K562 (cell line): ENCODE measurements around the gene TRIM14. TPM values are rescaled to one million over a fixed set of nuclear protein-coding genes. Genes with fewer than 3 reads are reported as not detected.

Source experiments
- EP400 ChIP-seq: fragments of 450-650 bp; IDR thresholded peaks from 2 replicates; pipeline ENCODE4 v1.6.1; 2017; ENCODE audit warnings: antibody characterized with exemption, mild to moderate bottlenecking, moderate library complexity
- FOXM1 ChIP-seq, 2 experiments: fragments of 450-650 bp in 1 of 2; sonication (generic) in 1 of 2; formaldehyde crosslinking in 1 of 2; IDR thresholded peaks; 2 replicates each; pipeline versions ENCODE4 v1.6.1 to v1.9.0; 2017 to 2022; ENCODE audit warnings: low read depth in 2 of 2, mild to moderate bottlenecking in 2 of 2, missing genetic modification reagents in 1 of 2, moderate library complexity in 1 of 2
- MTA3 ChIP-seq: fragments of 450-650 bp; formaldehyde crosslinking; IDR thresholded peaks from 2 replicates; pipeline ENCODE4 v1.6.1; 2017; ENCODE audit warnings: mild to moderate bottlenecking, borderline replicate concordance
- MYC ChIP-seq, 2 experiments: fragments of 250-450 bp in 1 of 2; sonication (Bioruptor Pico) in 1 of 2; IDR thresholded peaks; 2 replicates each; pipeline versions ENCODE4 v1.5.1 to v1.6.1; 2012 to 2021; ENCODE audit warnings: low read depth in 2 of 2, borderline replicate concordance in 1 of 2, improper control_type of control experiment in 1 of 2, low read length in 1 of 2, mild to moderate bottlenecking in 1 of 2, moderate library complexity in 1 of 2
- POLR2G ChIP-seq: fragments of 200-400 bp; formaldehyde crosslinking; IDR thresholded peaks from 2 replicates; pipeline ENCODE4 v1.6.1; 2017; ENCODE audit warnings: low read depth, mild to moderate bottlenecking, antibody characterized with exemption, low read length, moderate library complexity
- SRSF3 ChIP-seq: fragments of 200-400 bp; formaldehyde crosslinking; IDR thresholded peaks from 2 replicates; pipeline ENCODE4 v1.6.1; 2016; ENCODE audit warnings: mild to moderate bottlenecking, low read length, moderate library complexity; ENCODE audit not compliant: insufficient read depth
- SUPT5H ChIP-seq: fragments of 450-650 bp; IDR thresholded peaks from 2 replicates; pipeline ENCODE4 v1.6.1; 2016
- TARDBP ChIP-seq: fragments of 450-650 bp; IDR thresholded peaks from 2 replicates; pipeline ENCODE4 v1.6.1; 2016
- ZNF165 ChIP-seq: fragments of 250-450 bp; sonication (Bioruptor Pico); IDR thresholded peaks from 2 replicates; pipeline ENCODE4 v1.4.0; 2020; ENCODE audit warnings: borderline replicate concordance
- ZNF175 ChIP-seq: fragments of 200-800 bp; sonication (Bioruptor generic); IDR thresholded peaks from 2 replicates; pipeline ENCODE4 v1.6.1; 2016; ENCODE audit warnings: low read depth, mild to moderate bottlenecking, missing genetic modification characterization, missing compliant biosample characterization
- ZNF431 ChIP-seq: sonication (generic); formaldehyde crosslinking; IDR thresholded peaks from 2 replicates; pipeline ENCODE4 v1.8.0; 2022; ENCODE audit warnings: mild to moderate bottlenecking, missing genetic modification reagents
- polyA plus RNA-seq, 8 experiments: library from polyadenylated mRNA; depleted of rRNA in 4 of 8; stranded (reverse) in 5 of 8; unstranded in 3 of 8; fragments of >200 nt; fragmentation: Nextera tagmentation in 2 of 8; fragmentation: Illumina TruSeq in 1 of 8; extraction: Ambion mirVana in 2 of 8; extraction: Trizol in 1 of 8; gene quantifications; 2 replicates each; pipeline versions ENCODE4 v1.2.1 to v1.2.3, GENCODE V29; 2011 to 2014; ENCODE audit warnings: inconsistent platforms in 1 of 8, missing spikeins in 1 of 8
- total RNA-seq, 7 experiments: library from RNA; depleted of rRNA in 6 of 7; stranded (reverse); fragments of >200 nt in 6 of 7; fragmentation: Illumina TruSeq in 2 of 7; extraction: Trizol in 2 of 7; gene quantifications; 2 replicates each; pipeline versions ENCODE4 v1.2.1 to v1.2.3, GENCODE V29; 2011 to 2021; ENCODE audit warnings: low replicate concordance in 1 of 7
- TF ChIP-seq, protein P1 (sequence below): fragments of 200-400 bp; formaldehyde crosslinking; IDR thresholded peaks from 2 replicates; pipeline ENCODE4 v1.6.1; 2017; ENCODE audit warnings: mild to moderate bottlenecking, low read depth, low read length, moderate library complexity
- TF ChIP-seq, protein P2 (sequence below): sonication (generic); formaldehyde crosslinking; IDR thresholded peaks from 2 replicates; pipeline ENCODE4 v1.8.0; 2022; ENCODE audit warnings: mild to moderate bottlenecking, missing genetic modification reagents, borderline replicate concordance
- TF ChIP-seq, protein P3 (sequence below): fragments of 450-650 bp; IDR thresholded peaks from 2 replicates; pipeline ENCODE4 v1.6.1; 2014; ENCODE audit warnings: low read depth, mild to moderate bottlenecking, moderate library complexity, borderline replicate concordance
- TF ChIP-seq, protein P4 (sequence below): fragments of 250-450 bp; sonication (Bioruptor Pico); IDR thresholded peaks from 2 replicates; pipeline ENCODE4 v1.5.0; 2021
- TF ChIP-seq, protein P5 (sequence below): sonication (generic); formaldehyde crosslinking; IDR thresholded peaks from 2 replicates; pipeline ENCODE4 v1.8.1; 2023; ENCODE audit warnings: mild to moderate bottlenecking, missing genetic modification reagents

The TRIM14 gene
- total and polyA plus RNA-seq, 9 of the 15 experiments (the other 6 are each of a cell fraction or from before 2014, with no cell fraction given): 7.6 to 41.0 (median 17.9) TPM

DNA sequence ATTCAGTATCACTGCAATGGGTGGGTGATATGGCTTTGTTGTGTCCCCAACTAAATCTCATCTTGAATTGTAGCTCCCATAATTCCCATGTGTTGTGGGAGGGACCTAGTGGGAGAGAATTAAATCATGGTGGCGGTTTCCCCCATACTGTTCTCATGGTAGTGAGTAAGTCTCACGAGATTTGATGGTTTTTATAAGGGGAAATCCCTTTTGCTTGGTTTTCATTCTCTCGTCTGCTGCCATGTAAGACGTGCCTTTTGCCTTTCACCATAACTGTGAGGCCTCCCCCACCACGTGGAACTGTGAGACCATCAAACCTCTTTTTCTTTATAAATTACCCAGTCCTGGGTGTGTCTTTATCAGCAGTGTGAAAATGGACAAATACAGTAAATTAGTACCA lies 72.0 kb downstream of the TRIM14 start (continued):
- TF ChIP-seq, protein P1, sequence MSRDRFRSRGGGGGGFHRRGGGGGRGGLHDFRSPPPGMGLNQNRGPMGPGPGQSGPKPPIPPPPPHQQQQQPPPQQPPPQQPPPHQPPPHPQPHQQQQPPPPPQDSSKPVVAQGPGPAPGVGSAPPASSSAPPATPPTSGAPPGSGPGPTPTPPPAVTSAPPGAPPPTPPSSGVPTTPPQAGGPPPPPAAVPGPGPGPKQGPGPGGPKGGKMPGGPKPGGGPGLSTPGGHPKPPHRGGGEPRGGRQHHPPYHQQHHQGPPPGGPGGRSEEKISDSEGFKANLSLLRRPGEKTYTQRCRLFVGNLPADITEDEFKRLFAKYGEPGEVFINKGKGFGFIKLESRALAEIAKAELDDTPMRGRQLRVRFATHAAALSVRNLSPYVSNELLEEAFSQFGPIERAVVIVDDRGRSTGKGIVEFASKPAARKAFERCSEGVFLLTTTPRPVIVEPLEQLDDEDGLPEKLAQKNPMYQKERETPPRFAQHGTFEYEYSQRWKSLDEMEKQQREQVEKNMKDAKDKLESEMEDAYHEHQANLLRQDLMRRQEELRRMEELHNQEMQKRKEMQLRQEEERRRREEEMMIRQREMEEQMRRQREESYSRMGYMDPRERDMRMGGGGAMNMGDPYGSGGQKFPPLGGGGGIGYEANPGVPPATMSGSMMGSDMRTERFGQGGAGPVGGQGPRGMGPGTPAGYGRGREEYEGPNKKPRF: no peak
- TF ChIP-seq, protein P2, sequence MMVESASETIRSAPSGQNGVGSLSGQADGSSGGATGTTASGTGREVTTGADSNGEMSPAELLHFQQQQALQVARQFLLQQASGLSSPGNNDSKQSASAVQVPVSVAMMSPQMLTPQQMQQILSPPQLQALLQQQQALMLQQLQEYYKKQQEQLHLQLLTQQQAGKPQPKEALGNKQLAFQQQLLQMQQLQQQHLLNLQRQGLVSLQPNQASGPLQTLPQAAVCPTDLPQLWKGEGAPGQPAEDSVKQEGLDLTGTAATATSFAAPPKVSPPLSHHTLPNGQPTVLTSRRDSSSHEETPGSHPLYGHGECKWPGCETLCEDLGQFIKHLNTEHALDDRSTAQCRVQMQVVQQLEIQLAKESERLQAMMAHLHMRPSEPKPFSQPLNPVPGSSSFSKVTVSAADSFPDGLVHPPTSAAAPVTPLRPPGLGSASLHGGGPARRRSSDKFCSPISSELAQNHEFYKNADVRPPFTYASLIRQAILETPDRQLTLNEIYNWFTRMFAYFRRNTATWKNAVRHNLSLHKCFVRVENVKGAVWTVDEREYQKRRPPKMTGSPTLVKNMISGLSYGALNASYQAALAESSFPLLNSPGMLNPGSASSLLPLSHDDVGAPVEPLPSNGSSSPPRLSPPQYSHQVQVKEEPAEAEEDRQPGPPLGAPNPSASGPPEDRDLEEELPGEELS (CRISPR knock-in tag): no peak
- TF ChIP-seq SRSF3 (no peak), SUPT5H (peak; percentile 79), TARDBP (no peak), MYC (IDR thresholded peaks at IDR 0.05; ENCODE audit: low read depth, low read length) (peak; percentile 76), MYC (CRISPR knock-in tag; IDR thresholded peaks at IDR 0.05; ENCODE audit: borderline replicate concordance, low read depth) (no peak), EP400 (peak; percentile 73), MTA3 (peak; percentile 51; the same call in 1 of the 2 replicates), FOXM1 (IDR thresholded peaks at IDR 0.05; ENCODE audit: low read depth) (0 out of 2 replicates have a peak, but pooled peaks have one; percentile 36), FOXM1 (CRISPR knock-in tag; IDR thresholded peaks at IDR 0.05; ENCODE audit: low read depth) (no peak), ZNF431 (CRISPR knock-in tag) (peak; percentile 97), ZNF165 (CRISPR knock-in tag) (no peak), ZNF175 (CRISPR knock-in tag) (no peak), POLR2G (peak; percentile 55; the same call in 1 of the 2 replicates)
- TF ChIP-seq, protein P3, sequence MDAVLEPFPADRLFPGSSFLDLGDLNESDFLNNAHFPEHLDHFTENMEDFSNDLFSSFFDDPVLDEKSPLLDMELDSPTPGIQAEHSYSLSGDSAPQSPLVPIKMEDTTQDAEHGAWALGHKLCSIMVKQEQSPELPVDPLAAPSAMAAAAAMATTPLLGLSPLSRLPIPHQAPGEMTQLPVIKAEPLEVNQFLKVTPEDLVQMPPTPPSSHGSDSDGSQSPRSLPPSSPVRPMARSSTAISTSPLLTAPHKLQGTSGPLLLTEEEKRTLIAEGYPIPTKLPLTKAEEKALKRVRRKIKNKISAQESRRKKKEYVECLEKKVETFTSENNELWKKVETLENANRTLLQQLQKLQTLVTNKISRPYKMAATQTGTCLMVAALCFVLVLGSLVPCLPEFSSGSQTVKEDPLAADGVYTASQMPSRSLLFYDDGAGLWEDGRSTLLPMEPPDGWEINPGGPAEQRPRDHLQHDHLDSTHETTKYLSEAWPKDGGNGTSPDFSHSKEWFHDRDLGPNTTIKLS: no peak
- TF ChIP-seq, protein P4, sequence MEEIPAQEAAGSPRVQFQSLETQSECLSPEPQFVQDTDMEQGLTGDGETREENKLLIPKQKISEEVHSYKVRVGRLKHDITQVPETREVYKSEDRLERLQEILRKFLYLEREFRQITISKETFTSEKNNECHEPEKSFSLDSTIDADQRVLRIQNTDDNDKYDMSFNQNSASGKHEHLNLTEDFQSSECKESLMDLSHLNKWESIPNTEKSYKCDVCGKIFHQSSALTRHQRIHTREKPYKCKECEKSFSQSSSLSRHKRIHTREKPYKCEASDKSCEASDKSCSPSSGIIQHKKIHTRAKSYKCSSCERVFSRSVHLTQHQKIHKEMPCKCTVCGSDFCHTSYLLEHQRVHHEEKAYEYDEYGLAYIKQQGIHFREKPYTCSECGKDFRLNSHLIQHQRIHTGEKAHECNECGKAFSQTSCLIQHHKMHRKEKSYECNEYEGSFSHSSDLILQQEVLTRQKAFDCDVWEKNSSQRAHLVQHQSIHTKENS (CRISPR knock-in tag): no peak
- TF ChIP-seq, protein P5, sequence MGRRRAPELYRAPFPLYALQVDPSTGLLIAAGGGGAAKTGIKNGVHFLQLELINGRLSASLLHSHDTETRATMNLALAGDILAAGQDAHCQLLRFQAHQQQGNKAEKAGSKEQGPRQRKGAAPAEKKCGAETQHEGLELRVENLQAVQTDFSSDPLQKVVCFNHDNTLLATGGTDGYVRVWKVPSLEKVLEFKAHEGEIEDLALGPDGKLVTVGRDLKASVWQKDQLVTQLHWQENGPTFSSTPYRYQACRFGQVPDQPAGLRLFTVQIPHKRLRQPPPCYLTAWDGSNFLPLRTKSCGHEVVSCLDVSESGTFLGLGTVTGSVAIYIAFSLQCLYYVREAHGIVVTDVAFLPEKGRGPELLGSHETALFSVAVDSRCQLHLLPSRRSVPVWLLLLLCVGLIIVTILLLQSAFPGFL (CRISPR knock-in tag): no peak
